Lower leg skin (tissue), 4 donors: ENCODE data around the gene NPPB. TPM values are rescaled to one million over a fixed set of nuclear protein-coding genes. Genes with fewer than 3 reads are reported as not detected.

ENCODE experiments used
- DNase-seq, 2 donors: peaks; one replicate each; pipeline ENCODE4 v3.0.0-alpha.2; 2019; ENCODE audit warnings: low spot score in 2 of 2
- H3K4me3 ChIP-seq: fragments of 200-600 bp; sonication (generic); 2 replicates; pipeline ENCODE4 v1.5.1; 2017; ENCODE audit warnings: mild to moderate bottlenecking, low read depth; ENCODE audit not compliant: poor library complexity, severe bottlenecking
- POLR2A ChIP-seq, 2 donors: fragments of 450-650 bp; IDR thresholded peaks; one replicate each; pipeline ENCODE4 v1.6.1; 2016 to 2017; ENCODE audit warnings: antibody characterized with exemption in 2 of 2, mild to moderate bottlenecking in 1 of 2, moderate library complexity in 1 of 2
- WGBS, 2 donors: methylation state at CpG; one replicate each; pipeline ENCODE4 v1.1.5; 2018; 5-methylcytosine and 5-hydroxymethylcytosine counted together
- intact Hi-C: fragments of 100-400 bp; cut with DNase I; formaldehyde crosslinking; loops from one replicate; pipeline ENCODE4 v1.15.0; 2023; ENCODE audit warnings: low total_unique reads
- total RNA-seq, 4 donors: library from RNA; depleted of rRNA; stranded (reverse); fragments of >200 nt; gene quantifications; one replicate each; pipeline ENCODE4 v1.1.0, GENCODE V29; 2016
- TF ChIP-seq, protein P1 (sequence below), 3 donors: fragments of 450-650 bp; IDR thresholded peaks; one replicate each; pipeline ENCODE4 v1.5.1; 2016; ENCODE audit warnings: antibody characterized with exemption in 3 of 3, mild to moderate bottlenecking in 3 of 3, moderate library complexity in 2 of 3

NPPB gene
- total RNA-seq, 4 donors from 2014 or later, result not detected

- 48 to 57% methylated on average over 5 of the region's 5 CpGs for WGBS, 2 donors
- DNase-seq, result no peak
- intact Hi-C loops, result loop anchor here (10.0 kb wide), 1 partner anchor 49 kb away; no protein-coding TSS in a partner anchor
Measured at GRCh38 chr1:11845641-11846335, 13.0 kb downstream of the NPPB start.

GRCh38 chr1:11842154-11843041 lies 16.3 kb downstream of the NPPB start:
- DNase-seq, result peak in 1 of 2 donors; percentile 30
- no peak overlapping the region for H3K4me3 ChIP-seq
- intact Hi-C loops, result loop anchor here (5.0 to 10.0 kb wide), 3 partner anchors 52 to 295 kb away; no protein-coding TSS in a partner anchor
- 73 to 76% methylated on average over 19 of the region's 19 CpGs for WGBS, 2 donors
- no peak for TF ChIP-seq POLR2A (IDR thresholded peaks at IDR 0.05)
- TF ChIP-seq, protein P1, sequence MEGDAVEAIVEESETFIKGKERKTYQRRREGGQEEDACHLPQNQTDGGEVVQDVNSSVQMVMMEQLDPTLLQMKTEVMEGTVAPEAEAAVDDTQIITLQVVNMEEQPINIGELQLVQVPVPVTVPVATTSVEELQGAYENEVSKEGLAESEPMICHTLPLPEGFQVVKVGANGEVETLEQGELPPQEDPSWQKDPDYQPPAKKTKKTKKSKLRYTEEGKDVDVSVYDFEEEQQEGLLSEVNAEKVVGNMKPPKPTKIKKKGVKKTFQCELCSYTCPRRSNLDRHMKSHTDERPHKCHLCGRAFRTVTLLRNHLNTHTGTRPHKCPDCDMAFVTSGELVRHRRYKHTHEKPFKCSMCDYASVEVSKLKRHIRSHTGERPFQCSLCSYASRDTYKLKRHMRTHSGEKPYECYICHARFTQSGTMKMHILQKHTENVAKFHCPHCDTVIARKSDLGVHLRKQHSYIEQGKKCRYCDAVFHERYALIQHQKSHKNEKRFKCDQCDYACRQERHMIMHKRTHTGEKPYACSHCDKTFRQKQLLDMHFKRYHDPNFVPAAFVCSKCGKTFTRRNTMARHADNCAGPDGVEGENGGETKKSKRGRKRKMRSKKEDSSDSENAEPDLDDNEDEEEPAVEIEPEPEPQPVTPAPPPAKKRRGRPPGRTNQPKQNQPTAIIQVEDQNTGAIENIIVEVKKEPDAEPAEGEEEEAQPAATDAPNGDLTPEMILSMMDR (IDR thresholded peaks at IDR 0.05), result no peak

More at GRCh38 chr1:11845641-11846335, 13.0 kb downstream of the NPPB start:
- TF ChIP-seq POLR2A (IDR thresholded peaks at IDR 0.05), result no peak
- TF ChIP-seq, protein P1 (IDR thresholded peaks at IDR 0.05), result no peak
- H3K4me3 ChIP-seq, result no peak overlapping the region

- intact Hi-C loops, result loop anchor here (5.0 to 10.0 kb wide), 3 partner anchors 53 to 296 kb away; no protein-coding TSS in a partner anchor
- no peak overlapping the region for H3K4me3 ChIP-seq
- 74 to 75% methylated on average over 17 of the region's 17 CpGs for WGBS, 2 donors
- TF ChIP-seq, protein P1 (IDR thresholded peaks at IDR 0.05), result no peak
- no peak for TF ChIP-seq POLR2A (IDR thresholded peaks at IDR 0.05)
- DNase-seq, result no peak
Measured at GRCh38 chr1:11841245-11842153, 17.2 kb downstream of the NPPB start.

GRCh38 chr1:11839727-11840705 lies 18.7 kb downstream of the NPPB start:
- no peak for TF ChIP-seq POLR2A (IDR thresholded peaks at IDR 0.05)
- TF ChIP-seq, protein P1 (IDR thresholded peaks at IDR 0.05), result no peak
- H3K4me3 ChIP-seq, result no peak overlapping the region
- 89% methylated on average over 18 to 20 of the region's 20 CpGs for WGBS, 2 donors
- intact Hi-C loops, result loop anchor here (5.0 to 10.0 kb wide), 3 partner anchors 55 to 297 kb away; no protein-coding TSS in a partner anchor
- DNase-seq, result no peak
